Vagina (tissue), 2 donors: ENCODE results near the gene ADPGK. TPM values are rescaled to one million over a fixed set of nuclear protein-coding genes. Genes with fewer than 3 reads are reported as not detected.

Experiments used
- DNase-seq, 2 donors: peaks; one replicate each; pipeline ENCODE4 v3.0.0-alpha.2; 2017; ENCODE audit errors: extremely low spot score in 2 of 2
- H3K27ac ChIP-seq: fragments of 200-600 bp; sonication (generic); one replicate; pipeline ENCODE4 v1.5.1; 2019
- H3K27me3 ChIP-seq: fragments of 200-600 bp; sonication (generic); one replicate; pipeline ENCODE4 v1.5.1; 2019
- H3K36me3 ChIP-seq, 2 donors: fragments of 200-600 bp; sonication (generic); one replicate each; pipeline ENCODE4 v1.5.1; 2017 to 2019
- H3K4me1 ChIP-seq: fragments of 200-600 bp; sonication (generic); one replicate; pipeline ENCODE4 v1.5.1; 2019
- H3K4me3 ChIP-seq, 2 donors: fragments of 200-600 bp; sonication (generic); 1 replicate in 1 of 2; 2 replicates in 1 of 2; pipeline ENCODE4 v1.5.1; 2016 to 2019
- H3K9me3 ChIP-seq: fragments of 200-600 bp; sonication (generic); one replicate; pipeline ENCODE4 v1.5.1; 2019
- CTCF ChIP-seq, 3 experiments: fragments of 450-650 bp in 2 of 3; fragments of 200-600 bp in 1 of 3; sonication (generic) in 1 of 3; IDR thresholded peaks; one replicate each; pipeline ENCODE4 v1.5.1; 2017 to 2019; ENCODE audit warnings: antibody characterized with exemption in 3 of 3, mild to moderate bottlenecking in 2 of 3, moderate library complexity in 2 of 3
- POLR2A ChIP-seq, 2 donors: fragments of 450-650 bp; IDR thresholded peaks; one replicate each; pipeline ENCODE4 v1.6.1; 2017; ENCODE audit warnings: antibody characterized with exemption in 2 of 2, mild to moderate bottlenecking in 2 of 2, moderate library complexity in 2 of 2
- POLR2AphosphoS5 ChIP-seq, 2 donors: sonication (generic); formaldehyde crosslinking; IDR thresholded peaks; one replicate each; pipeline ENCODE4 v1.9.0; 2017; ENCODE audit warnings: antibody characterized with exemption in 2 of 2, mild to moderate bottlenecking in 2 of 2, low read depth in 1 of 2; ENCODE audit not compliant: insufficient read depth in 1 of 2
- intact Hi-C: fragments of 100-400 bp; cut with DNase I; formaldehyde crosslinking; loops from one replicate; pipeline ENCODE4 v1.15.1; 2023
- total RNA-seq: library from RNA; depleted of rRNA; stranded (reverse); fragments of >200 nt; gene quantifications from one replicate; pipeline ENCODE4 v1.2.3, GENCODE V29; 2016

The ADPGK gene
- total RNA-seq, 1 donor from 2014 or later = 53.8 TPM

- intact Hi-C loops = no loop called here
- Histone ChIP-seq H3K4me1 (no peaks in the 10 kb centered on the region), H3K36me3 (no peaks in the 10 kb centered on the region), H3K27ac (no peak overlapping the region), H3K9me3 (no peaks in the 10 kb centered on the region), H3K4me3 (no peak overlapping the region), H3K27me3 (no peaks in the 10 kb centered on the region)
- TF ChIP-seq CTCF (IDR thresholded peaks at IDR 0.05) (no peak), POLR2AphosphoS5 (IDR thresholded peaks at IDR 0.05; ENCODE audit: insufficient read depth in 1 of 2, low read depth in 1 of 2) (no peak), POLR2A (IDR thresholded peaks at IDR 0.05) (no peak)
- DNase-seq = no peak
Observed at GRCh38 chr15:72803006-72803405, 19.4 kb upstream of the ADPGK start.

GRCh38 chr15:72801590-72802325 lies 18.2 kb upstream of the ADPGK start:
- Histone ChIP-seq H3K4me3 (no peak overlapping the region), H3K27me3 (no peaks in the 10 kb centered on the region), H3K4me1 (peaks cover 9% of the 10 kb centered on the region), H3K36me3 (no peaks in the 10 kb centered on the region), H3K9me3 (no peaks in the 10 kb centered on the region), H3K27ac (no peak overlapping the region)
- no peak for DNase-seq
- intact Hi-C loops = no loop called here
- TF ChIP-seq CTCF (IDR thresholded peaks at IDR 0.05) = no peak
- no peak for TF ChIP-seq POLR2AphosphoS5 (IDR thresholded peaks at IDR 0.05; ENCODE audit: insufficient read depth in 1 of 2, low read depth in 1 of 2)
- no peak for TF ChIP-seq POLR2A (IDR thresholded peaks at IDR 0.05)

- peaks cover 15% of the 10 kb centered on the region for H3K4me1 ChIP-seq
- H3K27me3 ChIP-seq = no peaks in the 10 kb centered on the region
- H3K27ac ChIP-seq = no peak overlapping the region
- intact Hi-C loops = no loop called here
- DNase-seq = no peak
- H3K36me3 ChIP-seq = no peaks in the 10 kb centered on the region
- H3K4me3 ChIP-seq = no peak overlapping the region
- no peaks in the 10 kb centered on the region for H3K9me3 ChIP-seq
- TF ChIP-seq POLR2A (IDR thresholded peaks at IDR 0.05) = no peak
- no peak for TF ChIP-seq CTCF (IDR thresholded peaks at IDR 0.05)
- no peak for TF ChIP-seq POLR2AphosphoS5 (IDR thresholded peaks at IDR 0.05; ENCODE audit: insufficient read depth in 1 of 2, low read depth in 1 of 2)
Observed at GRCh38 chr15:72800833-72801481, 17.4 kb upstream of the ADPGK start.

GRCh38 chr15:72797834-72798233 lies 14.3 kb upstream of the ADPGK start:
- H3K4me3 ChIP-seq = no peak overlapping the region
- H3K4me1 ChIP-seq = peaks cover 15% of the 10 kb centered on the region
- no peak for TF ChIP-seq POLR2A (IDR thresholded peaks at IDR 0.05)
- TF ChIP-seq CTCF (IDR thresholded peaks at IDR 0.05) = no peak
- no peaks in the 10 kb centered on the region for H3K27me3 ChIP-seq
- DNase-seq = no peak
- H3K9me3 ChIP-seq = no peaks in the 10 kb centered on the region
- no peaks in the 10 kb centered on the region for H3K36me3 ChIP-seq
- intact Hi-C loops = loop anchor here (5.0 kb wide), 1 partner anchor 279 kb away; no protein-coding TSS in a partner anchor
- H3K27ac ChIP-seq = no peak overlapping the region

GRCh38 chr15:72797338-72797689 lies 13.8 kb upstream of the ADPGK start:
- no peaks in the 10 kb centered on the region for H3K9me3 ChIP-seq
- intact Hi-C loops = loop anchor here (5.0 kb wide), 1 partner anchor 280 kb away; no protein-coding TSS in a partner anchor
- peak overlapping the region; percentile 1 for H3K27ac ChIP-seq
- H3K27me3 ChIP-seq = no peaks in the 10 kb centered on the region
- TF ChIP-seq CTCF (IDR thresholded peaks at IDR 0.05) (no peak), POLR2A (IDR thresholded peaks at IDR 0.05) (no peak), POLR2AphosphoS5 (IDR thresholded peaks at IDR 0.05; ENCODE audit: insufficient read depth in 1 of 2, low read depth in 1 of 2) (no peak)
- H3K36me3 ChIP-seq = no peaks in the 10 kb centered on the region
- peak overlapping the region; percentile 51 to 60 for H3K4me3 ChIP-seq
- peaks cover 15% of the 10 kb centered on the region for H3K4me1 ChIP-seq
- no peak for DNase-seq
